ENCODE measurements around the gene ARG2. TPM values are rescaled to one million over a fixed set of nuclear protein-coding genes. Genes with fewer than 3 reads are reported as not detected.

The ARG2 gene
- total and polyA plus RNA-seq, 3 donors from 2014 or later = 3.8 to 5.3 (median 5.1) TPM

DNA sequence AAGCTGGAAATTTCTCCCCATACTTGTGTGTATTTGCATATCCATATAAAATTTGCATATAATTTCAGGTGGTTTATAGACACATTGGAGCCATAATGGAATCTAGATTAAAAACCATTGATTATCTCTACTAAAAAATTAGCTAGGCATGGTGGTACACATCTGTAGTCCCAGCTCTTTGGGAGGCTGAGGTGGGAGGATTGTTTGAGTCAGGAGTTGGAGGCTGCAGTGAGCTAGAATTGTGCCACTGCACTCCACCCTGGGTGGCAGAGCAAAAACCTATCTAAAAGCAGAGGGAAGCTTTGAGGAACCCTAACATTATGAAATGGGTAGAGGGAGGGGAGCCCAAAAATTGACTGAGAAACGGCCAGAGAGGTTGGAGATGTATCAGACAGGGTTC is 78.5 kb downstream of the ARG2 start:
- 68 to 82% methylated on average over 1 of the region's 1 CpG for WGBS, 2 donors
- no peaks in the 10 kb centered on the region for H3K4me1 ChIP-seq
- intact Hi-C loops (cut with DNase I; ENCODE audit: low total_unique reads) = no loop called here

More for the DNA sequence above, 78.5 kb downstream of the ARG2 start:
- H3K27ac ChIP-seq = no peak overlapping the region
- DNase-seq = no peak
- H3K9me3 ChIP-seq = no peaks in the 10 kb centered on the region
- H3K4me3 ChIP-seq = no peak overlapping the region
- no peaks in the 10 kb centered on the region for H3K36me3 ChIP-seq (ENCODE audit: low read depth, missing control alignments)
- TF ChIP-seq, protein P1, sequence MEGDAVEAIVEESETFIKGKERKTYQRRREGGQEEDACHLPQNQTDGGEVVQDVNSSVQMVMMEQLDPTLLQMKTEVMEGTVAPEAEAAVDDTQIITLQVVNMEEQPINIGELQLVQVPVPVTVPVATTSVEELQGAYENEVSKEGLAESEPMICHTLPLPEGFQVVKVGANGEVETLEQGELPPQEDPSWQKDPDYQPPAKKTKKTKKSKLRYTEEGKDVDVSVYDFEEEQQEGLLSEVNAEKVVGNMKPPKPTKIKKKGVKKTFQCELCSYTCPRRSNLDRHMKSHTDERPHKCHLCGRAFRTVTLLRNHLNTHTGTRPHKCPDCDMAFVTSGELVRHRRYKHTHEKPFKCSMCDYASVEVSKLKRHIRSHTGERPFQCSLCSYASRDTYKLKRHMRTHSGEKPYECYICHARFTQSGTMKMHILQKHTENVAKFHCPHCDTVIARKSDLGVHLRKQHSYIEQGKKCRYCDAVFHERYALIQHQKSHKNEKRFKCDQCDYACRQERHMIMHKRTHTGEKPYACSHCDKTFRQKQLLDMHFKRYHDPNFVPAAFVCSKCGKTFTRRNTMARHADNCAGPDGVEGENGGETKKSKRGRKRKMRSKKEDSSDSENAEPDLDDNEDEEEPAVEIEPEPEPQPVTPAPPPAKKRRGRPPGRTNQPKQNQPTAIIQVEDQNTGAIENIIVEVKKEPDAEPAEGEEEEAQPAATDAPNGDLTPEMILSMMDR (IDR thresholded peaks at IDR 0.05) = no peak
- no peak for TF ChIP-seq POLR2A (IDR thresholded peaks at IDR 0.05)
- no peaks in the 10 kb centered on the region for H3K27me3 ChIP-seq

Small RNA genes within 50 kb of the gene (small RNA-seq; reads per million reads assigned to genes)
- 0 reads per million in 2 donors for gene AL132640.3
- gene RF00019 = 0 reads per million in 2 donors
- gene RNA5SP386 = 0 to 0.09 reads per million in 2 donors

Other genes with a start within 250 kb of the ARG2 start
- gene PLEK2, start 207.8 kb upstream of the ARG2 start, total RNA-seq = 1 to 10 TPM; 4.2 to 5.7 TPM
- 7.1 TPM for gene PLEK2, start 207.8 kb upstream of the ARG2 start, polyA plus RNA-seq (ENCODE audit: insufficient read depth, low read depth, low replicate concordance)
- gene TMEM229B, start 131.2 kb upstream of the ARG2 start, total RNA-seq = 10 to 100 TPM; 59.6 to 77.4 TPM
- 12.6 TPM for gene TMEM229B, start 131.2 kb upstream of the ARG2 start, polyA plus RNA-seq (ENCODE audit: insufficient read depth, low read depth, low replicate concordance)
- 10 to 100 TPM; 49.1 to 61.3 TPM for gene PLEKHH1, start 86.6 kb upstream of the ARG2 start, total RNA-seq
- 21.4 TPM for gene PLEKHH1, start 86.6 kb upstream of the ARG2 start, polyA plus RNA-seq (ENCODE audit: insufficient read depth, low read depth, low replicate concordance)
- gene PIGH, start 19.7 kb upstream of the ARG2 start, total RNA-seq = 10 to 100 TPM; 44.1 to 45.2 TPM
- 69.3 TPM for gene PIGH, start 19.7 kb upstream of the ARG2 start, polyA plus RNA-seq (ENCODE audit: insufficient read depth, low read depth, low replicate concordance)
- 10 to 100 TPM; 65.0 to 72.7 TPM for gene VTI1B, start 54.7 kb downstream of the ARG2 start, total RNA-seq
- 143 TPM for gene VTI1B, start 54.7 kb downstream of the ARG2 start, polyA plus RNA-seq (ENCODE audit: insufficient read depth, low read depth, low replicate concordance)
- gene RDH11, start 75.8 kb downstream of the ARG2 start, total RNA-seq = 10 to 100 TPM; 82.4 to 87.5 TPM
- gene RDH11, start 75.8 kb downstream of the ARG2 start, polyA plus RNA-seq (ENCODE audit: insufficient read depth, low read depth, low replicate concordance) = 63.2 TPM
- under 1 TPM; 0.37 to 0.63 TPM for gene RDH12, start 82.0 kb downstream of the ARG2 start, total RNA-seq
- gene RDH12, start 82.0 kb downstream of the ARG2 start, polyA plus RNA-seq (ENCODE audit: insufficient read depth, low read depth, low replicate concordance) = 0.40 TPM
- 10 to 100 TPM; 32.7 to 34.6 TPM for gene ZFYVE26, start 196.7 kb downstream of the ARG2 start, total RNA-seq
- gene ZFYVE26, start 196.7 kb downstream of the ARG2 start, polyA plus RNA-seq (ENCODE audit: insufficient read depth, low read depth, low replicate concordance) = 9.4 TPM
- gene RAD51B, start 199.9 kb downstream of the ARG2 start, total RNA-seq = 10 to 100 TPM; 19.1 to 22.5 TPM
- gene RAD51B, start 199.9 kb downstream of the ARG2 start, polyA plus RNA-seq (ENCODE audit: insufficient read depth, low read depth, low replicate concordance) = 5.5 TPM